SU-DHL-6 (cell line): ENCODE measurements around the gene FXYD2.

ENCODE experiments used
- H2AFZ ChIP-seq: fragments of 200-600 bp; sonication (generic); 2 replicates; pipeline ENCODE4 v1.6.1; 2014; ENCODE audit warnings: low read depth, mild to moderate bottlenecking, moderate library complexity, mixed read lengths, antibody characterized with exemption, low read length; ENCODE audit not compliant: severe bottlenecking
- H3F3A ChIP-seq: fragments of 200-600 bp; shearing (Covaris generic); 2 replicates; pipeline ENCODE4 v1.6.0; 2016; ENCODE audit warnings: antibody characterized with exemption, mild to moderate bottlenecking; ENCODE audit not compliant: insufficient read depth
- H3K27ac ChIP-seq: fragments of 200-600 bp; sonication (generic); 2 replicates; pipeline ENCODE4 v1.5.1; 2016; ENCODE audit warnings: low read depth, mild to moderate bottlenecking, low read length, moderate library complexity, mixed read lengths
- H3K27me3 ChIP-seq: fragments of 200-600 bp; sonication (generic), shearing (Covaris generic); 2 replicates; pipeline ENCODE4 v1.6.0; 2014; ENCODE audit warnings: mild to moderate bottlenecking, low read length
- H3K36me3 ChIP-seq: fragments of 200-600 bp; sonication (generic); 2 replicates; pipeline ENCODE4 v1.6.1; 2014; ENCODE audit warnings: mild to moderate bottlenecking, low read length, mixed read lengths
- H3K4me2 ChIP-seq: fragments of 300-600, 200-600 bp; shearing (Covaris generic), sonication (generic); 2 replicates; pipeline ENCODE4 v1.6.0; 2014; ENCODE audit warnings: low read length, low read depth, mild to moderate bottlenecking; ENCODE audit not compliant: poor library complexity, severe bottlenecking
- H3K4me3 ChIP-seq: fragments of 200-600 bp; sonication (generic); 2 replicates; pipeline ENCODE4 v1.5.1; 2014; ENCODE audit warnings: antibody characterized with exemption, low read length, mild to moderate bottlenecking, mixed read lengths; ENCODE audit not compliant: insufficient read depth, poor library complexity, severe bottlenecking
- H3K79me2 ChIP-seq: fragments of 200-600 bp; sonication (generic); 2 replicates; pipeline ENCODE4 v1.6.1; 2014; ENCODE audit warnings: mild to moderate bottlenecking, low read length, moderate library complexity; ENCODE audit not compliant: insufficient read depth
- H3K9ac ChIP-seq: fragments of 200-600 bp; sonication (generic); 2 replicates; pipeline ENCODE4 v1.7.0; 2014; ENCODE audit warnings: mild to moderate bottlenecking, low read length
- H3K9me2 ChIP-seq: fragments of 200-600 bp; sonication (generic); replicated peaks from 2 replicates; pipeline ENCODE4 v1.6.1; 2014; ENCODE audit warnings: low read length; ENCODE audit not compliant: insufficient read depth
- H3K9me3 ChIP-seq: fragments of 200-600 bp; sonication (generic); 2 replicates; pipeline ENCODE4 v1.6.1; 2014; ENCODE audit warnings: low read length, mixed read lengths; ENCODE audit not compliant: insufficient read depth
- H4K20me1 ChIP-seq: fragments of 200-600 bp; sonication (generic); 2 replicates; pipeline ENCODE4 v1.6.1; 2014; ENCODE audit warnings: low read depth, mild to moderate bottlenecking, antibody characterized with exemption, low read length, moderate library complexity, mixed read lengths
- CTCF ChIP-seq: fragments of 200-600 bp; sonication (generic); IDR thresholded peaks from one replicate; pipeline ENCODE4 v1.5.1; 2017; ENCODE audit warnings: antibody characterized with exemption, mild to moderate bottlenecking, low read length, moderate library complexity; ENCODE audit not compliant: insufficient read depth, poor library complexity, severe bottlenecking
- EZH2phosphoT487 ChIP-seq: fragments of 200-600 bp; sonication (generic), shearing (Covaris generic); conservative IDR thresholded peaks from 2 replicates; pipeline ENCODE4 v1.6.1; 2018; ENCODE audit warnings: mild to moderate bottlenecking, antibody characterized with exemption, low read length, moderate library complexity, mixed read lengths

Gene FXYD2

GRCh38 chr11:117781627-117782026 lies 42.9 kb downstream of the FXYD2 start:
- Histone ChIP-seq H3K27ac (no peak overlapping the region), H4K20me1 (no peaks in the 10 kb centered on the region), H3K27me3 (no peaks in the 10 kb centered on the region), H3K4me3 (no peak overlapping the region), H3F3A (no peaks in the 10 kb centered on the region), H3K9ac (no peak overlapping the region), H3K9me2 (no peaks in the 10 kb centered on the region), H3K9me3 (no peaks in the 10 kb centered on the region), H3K4me2 (no peak overlapping the region), H3K36me3 (no peaks in the 10 kb centered on the region), H3K79me2 (no peaks in the 10 kb centered on the region), H2AFZ (no peak overlapping the region)
- no peak for TF ChIP-seq EZH2phosphoT487
- TF ChIP-seq CTCF = no peak

- Histone ChIP-seq H3K9ac (no peak overlapping the region), H3K9me2 (no peaks in the 10 kb centered on the region), H4K20me1 (no peaks in the 10 kb centered on the region), H3K79me2 (no peaks in the 10 kb centered on the region), H3K4me2 (no peak overlapping the region), H3K9me3 (no peaks in the 10 kb centered on the region), H3K27me3 (no peaks in the 10 kb centered on the region), H3K27ac (no peak overlapping the region), H3K4me3 (no peak overlapping the region), H2AFZ (no peak overlapping the region), H3F3A (no peaks in the 10 kb centered on the region), H3K36me3 (no peaks in the 10 kb centered on the region)
- TF ChIP-seq CTCF (no peak), EZH2phosphoT487 (no peak)
These were observed 44.1 kb downstream of the FXYD2 start for GRCh38 chr11:117780456-117780855.

GRCh38 chr11:117774553-117774952 lies 50.0 kb downstream of the FXYD2 start:
- Histone ChIP-seq H3K9me2 (no peaks in the 10 kb centered on the region), H3K4me2 (no peak overlapping the region), H3K9me3 (no peaks in the 10 kb centered on the region), H2AFZ (no peak overlapping the region), H4K20me1 (no peaks in the 10 kb centered on the region), H3K4me3 (no peak overlapping the region), H3K9ac (no peak overlapping the region), H3K27ac (no peak overlapping the region), H3F3A (no peaks in the 10 kb centered on the region), H3K36me3 (no peaks in the 10 kb centered on the region), H3K27me3 (no peaks in the 10 kb centered on the region), H3K79me2 (no peaks in the 10 kb centered on the region)
- TF ChIP-seq CTCF (no peak), EZH2phosphoT487 (no peak)
